BLaER1 (cell line): ENCODE data around the gene DDIT4.
"Not testable (repeated sequence)": the region's sequence is repeated elsewhere in the genome, so short reads cannot be mapped to it uniquely, and the experiment has no call there.

Experiments used
- H3K27ac ChIP-seq: shearing (Covaris generic); formaldehyde crosslinking; 2 replicates; pipeline ENCODE4 v1.8.1; 2022
- H3K27me3 ChIP-seq: shearing (Covaris generic); formaldehyde crosslinking; 2 replicates; pipeline ENCODE4 v1.8.1; 2022
- H3K36me3 ChIP-seq: shearing (Covaris generic); formaldehyde crosslinking; 2 replicates; pipeline ENCODE4 v1.8.1; 2022
- H3K4me1 ChIP-seq: shearing (Covaris generic); formaldehyde crosslinking; 2 replicates; pipeline ENCODE4 v1.8.1; 2022
- H3K4me2 ChIP-seq: shearing (Covaris generic); formaldehyde crosslinking; 2 replicates; pipeline ENCODE4 v1.8.1; 2022
- H3K4me3 ChIP-seq: shearing (Covaris generic); formaldehyde crosslinking; 2 replicates; pipeline ENCODE4 v1.8.1; 2022
- H3K9ac ChIP-seq: shearing (Covaris generic); formaldehyde crosslinking; 2 replicates; pipeline ENCODE4 v1.8.1; 2022
- H3K9me3 ChIP-seq: shearing (Covaris generic); formaldehyde crosslinking; 2 replicates; pipeline ENCODE4 v1.8.1; 2022
- H4K20me1 ChIP-seq: shearing (Covaris generic); formaldehyde crosslinking; 2 replicates; pipeline ENCODE4 v1.8.1; 2022
- Cebpa-rat ChIP-seq: shearing (Covaris generic); IDR thresholded peaks from 2 replicates; pipeline ENCODE4 v1.8.1; 2022

Gene DDIT4

DNA sequence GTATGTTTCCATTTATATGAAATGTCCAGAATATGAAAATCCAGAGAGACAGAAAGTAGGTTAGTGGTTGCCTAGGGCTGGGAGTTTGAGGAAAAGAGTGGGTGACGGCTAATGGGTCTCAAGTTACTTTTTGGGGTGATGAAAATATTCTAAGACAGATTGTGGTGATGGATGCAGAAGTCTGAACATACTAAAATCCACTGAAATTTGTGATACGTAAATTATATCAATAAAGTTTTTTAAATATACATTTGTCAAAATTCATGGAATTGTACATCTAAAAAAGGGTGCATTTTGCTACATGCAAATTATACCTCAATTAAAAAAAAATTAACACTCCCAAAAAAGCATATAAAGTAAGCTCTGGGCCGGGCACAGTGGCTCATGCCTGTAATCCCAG, 9.4 kb downstream of the DDIT4 start:
- Histone ChIP-seq H3K9me3 (no peaks in the 10 kb centered on the region), H3K4me2 (no peak overlapping the region), H4K20me1 (no peaks in the 10 kb centered on the region), H3K4me1 (peaks cover 82% of the 10 kb centered on the region), H3K9ac (no peak overlapping the region), H3K27ac (no peak overlapping the region), H3K4me3 (no peak overlapping the region), H3K27me3 (no peaks in the 10 kb centered on the region), H3K36me3 (no peaks in the 10 kb centered on the region)
- no peak for TF ChIP-seq Cebpa-rat

GRCh38 chr10:72285972-72286521, 12.3 kb downstream of the DDIT4 start:
- Histone ChIP-seq H3K9ac (peak overlapping the region; percentile 56), H3K27me3 (no peaks in the 10 kb centered on the region), H3K4me1 (peaks cover 73% of the 10 kb centered on the region), H3K4me3 (peak overlapping the region; percentile 32; the same call in 1 of the 2 replicates), H3K36me3 (no peaks in the 10 kb centered on the region), H3K4me2 (peak overlapping the region; percentile 80), H3K27ac (peak overlapping the region; percentile 78), H4K20me1 (no peaks in the 10 kb centered on the region), H3K9me3 (no peaks in the 10 kb centered on the region)
- no peak for TF ChIP-seq Cebpa-rat

- Histone ChIP-seq H3K27ac (peak overlapping the region; percentile 49), H3K4me1 (peaks cover 79% of the 10 kb centered on the region)
Measured at GRCh38 chr10:72291019-72291532, 17.4 kb downstream of the DDIT4 start.

DNA sequence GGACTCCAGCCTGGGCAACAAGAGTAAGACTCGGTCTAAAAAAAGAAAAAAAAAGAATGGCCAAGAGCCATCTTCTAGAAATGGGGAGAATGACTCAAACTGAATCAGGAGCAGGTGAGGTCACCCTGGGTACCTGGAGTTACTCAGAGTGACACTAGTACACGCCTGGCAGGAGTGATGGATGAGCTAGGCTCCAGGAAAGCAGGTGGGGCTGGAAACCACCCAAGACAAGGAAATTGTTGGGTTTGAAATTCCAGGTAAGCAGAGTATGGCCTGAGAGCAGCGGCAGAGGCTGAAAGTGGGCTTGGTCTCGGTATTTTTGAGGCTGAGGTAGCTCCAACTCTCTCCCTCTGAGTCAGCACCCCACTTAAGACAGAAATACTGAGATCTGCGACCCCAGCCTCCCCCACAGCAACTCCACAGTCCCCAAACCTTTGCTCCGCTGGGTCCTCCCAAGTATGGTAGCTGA, 18.5 kb downstream of the DDIT4 start:
- H4K20me1 ChIP-seq = no peaks in the 10 kb centered on the region
- no peaks in the 10 kb centered on the region for H3K27me3 ChIP-seq
- H3K4me2 ChIP-seq = no peak overlapping the region
- H3K4me1 ChIP-seq = peaks cover 77% of the 10 kb centered on the region
- no peak overlapping the region for H3K9ac ChIP-seq
- no peak for TF ChIP-seq Cebpa-rat
- H3K36me3 ChIP-seq = no peaks in the 10 kb centered on the region
- H3K9me3 ChIP-seq = no peaks in the 10 kb centered on the region
- no peak overlapping the region for H3K4me3 ChIP-seq
- H3K27ac ChIP-seq = peak overlapping the region; percentile 38; the same call in 1 of the 2 replicates

More at GRCh38 chr10:72291019-72291532, 17.4 kb downstream of the DDIT4 start:
- no peaks in the 10 kb centered on the region for H3K27me3 ChIP-seq
- no peak for TF ChIP-seq Cebpa-rat
- H4K20me1 ChIP-seq = no peaks in the 10 kb centered on the region
- H3K4me3 ChIP-seq = no peak overlapping the region
- no peak overlapping the region for H3K9ac ChIP-seq
- peak overlapping the region; percentile 30; the same call in 1 of the 2 replicates for H3K4me2 ChIP-seq
- H3K9me3 ChIP-seq = no peaks in the 10 kb centered on the region
- H3K36me3 ChIP-seq = no peaks in the 10 kb centered on the region

- Histone ChIP-seq H3K9me3 (peaks cover 2% of the 10 kb centered on the region), H3K27ac (peak overlapping the region; percentile 94), H3K4me3 (0 out of 2 replicates have a peak overlapping the region, but pooled peaks have one; percentile 2), H3K27me3 (no peaks in the 10 kb centered on the region), H4K20me1 (no peaks in the 10 kb centered on the region), H3K9ac (no peak overlapping the region), H3K4me1 (peaks cover 83% of the 10 kb centered on the region), H3K4me2 (peak overlapping the region; percentile 87), H3K36me3 (no peaks in the 10 kb centered on the region)
- TF ChIP-seq Cebpa-rat = no peak
Measured at GRCh38 chr10:72295330-72295910, 21.7 kb downstream of the DDIT4 start.

GRCh38 chr10:72296829-72297280, 23.1 kb downstream of the DDIT4 start:
- H3K4me1 ChIP-seq = peaks cover 77% of the 10 kb centered on the region
- H3K27me3 ChIP-seq, H3K9me3 ChIP-seq, H3K36me3 ChIP-seq, H4K20me1 ChIP-seq: not testable (repeated sequence)
- H3K4me3 ChIP-seq = peak overlapping the region; percentile 70
- H3K9ac ChIP-seq = peak overlapping the region; percentile 77
- H3K4me2 ChIP-seq = peak overlapping the region; percentile 87
- peak overlapping the region; percentile 94 for H3K27ac ChIP-seq

- TF ChIP-seq Cebpa-rat = no peak
- peak overlapping the region; percentile 94 for H3K27ac ChIP-seq
- no peaks in the 10 kb centered on the region for H3K27me3 ChIP-seq
- no peaks in the 10 kb centered on the region for H3K36me3 ChIP-seq
- H3K4me1 ChIP-seq = peaks cover 79% of the 10 kb centered on the region
- H3K4me3 ChIP-seq = peak overlapping the region; percentile 70
- H3K4me2 ChIP-seq = peak overlapping the region; percentile 87
- peak overlapping the region; percentile 81 for H3K9ac ChIP-seq
- peaks cover 8% of the 10 kb centered on the region for H3K9me3 ChIP-seq
- no peaks in the 10 kb centered on the region for H4K20me1 ChIP-seq
Measured at GRCh38 chr10:72297281-72297804, 23.6 kb downstream of the DDIT4 start.

GRCh38 chr10:72297805-72298591, 24.3 kb downstream of the DDIT4 start:
- Histone ChIP-seq H3K4me2 (peak overlapping the region; percentile 87), H3K4me1 (peaks cover 78% of the 10 kb centered on the region), H3K9ac (peak overlapping the region; percentile 81), H3K9me3 (peaks cover 8% of the 10 kb centered on the region), H3K27me3 (no peaks in the 10 kb centered on the region), H4K20me1 (no peaks in the 10 kb centered on the region), H3K36me3 (no peaks in the 10 kb centered on the region), H3K27ac (peak overlapping the region; percentile 94), H3K4me3 (peak overlapping the region; percentile 70)
- no peak for TF ChIP-seq Cebpa-rat

DNA sequence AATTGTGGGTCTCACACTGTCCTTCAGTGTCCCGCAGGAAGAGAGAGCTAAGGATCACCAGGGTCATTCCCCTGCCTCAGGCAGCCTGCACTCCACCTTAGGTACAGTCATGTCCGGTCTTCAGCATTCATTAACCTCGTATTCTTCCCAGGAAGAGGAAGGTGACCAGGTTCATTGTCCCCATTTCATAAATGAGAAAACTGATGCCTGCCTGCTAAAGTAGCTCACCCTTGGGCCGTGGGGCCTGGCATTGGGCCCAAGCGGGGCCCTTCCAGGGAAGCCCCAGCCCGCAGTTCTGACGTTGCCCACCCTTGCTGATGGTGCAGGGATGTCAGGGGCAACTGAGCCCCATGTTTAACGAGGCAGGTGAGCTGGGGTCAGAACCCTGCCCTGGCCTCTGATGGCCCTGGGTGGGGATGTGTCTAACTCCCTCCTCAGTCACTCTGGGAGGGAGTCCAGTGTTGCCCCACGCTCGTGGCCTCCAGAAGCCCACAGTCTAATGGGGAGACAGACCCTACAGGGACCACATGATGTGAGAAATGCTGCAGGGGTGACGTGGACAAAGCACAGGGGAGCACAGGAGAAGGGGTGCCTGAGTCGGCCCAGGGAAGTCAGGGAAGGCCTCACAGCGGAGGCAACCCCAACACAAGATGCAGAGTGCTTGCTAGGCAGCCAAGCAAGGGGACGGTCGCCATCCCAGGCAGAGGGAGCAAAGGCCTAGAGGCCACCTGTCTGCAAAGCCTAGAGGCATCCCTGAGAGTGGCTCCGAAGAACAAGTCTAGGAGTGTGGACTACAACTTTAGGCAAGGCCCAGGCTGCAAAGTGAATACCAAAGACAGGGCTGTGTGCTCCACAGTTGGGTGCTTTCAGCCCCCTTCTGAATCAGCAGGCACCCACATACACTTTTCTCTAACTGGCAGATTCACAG, 25.1 kb downstream of the DDIT4 start:
- H3K36me3 ChIP-seq = no peaks in the 10 kb centered on the region
- peaks cover 78% of the 10 kb centered on the region for H3K4me1 ChIP-seq
- H4K20me1 ChIP-seq = no peaks in the 10 kb centered on the region
- H3K4me3 ChIP-seq = no peak overlapping the region
- H3K4me2 ChIP-seq = peak overlapping the region; percentile 87
- peaks cover 8% of the 10 kb centered on the region for H3K9me3 ChIP-seq
- peak overlapping the region; percentile 81 for H3K9ac ChIP-seq
- H3K27ac ChIP-seq = peak overlapping the region; percentile 94
- no peaks in the 10 kb centered on the region for H3K27me3 ChIP-seq
- TF ChIP-seq Cebpa-rat = no peak
